Measurements from ENCODE around the gene PRAMEF33.
"Not testable (repeated sequence)": the region's sequence is repeated elsewhere in the genome, so short reads cannot be mapped to it uniquely, and the experiment has no call there.

GRCh38 chr1:13298699-13299098, 4.6 kb upstream of the PRAMEF33 start:
- TF ChIP-seq CTCF, EZH2, EZH2phosphoT487 (IDR thresholded peaks at IDR 0.05): not testable (repeated sequence)
